K562 (cell line): Measurements from ENCODE around the gene CPSF4L. TPM values are rescaled to one million over a fixed set of nuclear protein-coding genes. Genes with fewer than 3 reads are reported as not detected.
A peak's percentile ranks its signal among the peaks of the same experiment; 100 is the strongest.

ENCODE experiments used
- ETS1 ChIP-seq: conservative IDR thresholded peaks from 2 replicates; pipeline ENCODE4 v1.6.1; 2011; ENCODE audit warnings: low read depth, mild to moderate bottlenecking, low read length; ENCODE audit not compliant: control insufficient read depth
- ETV5 ChIP-seq: sonication (generic); formaldehyde crosslinking; IDR thresholded peaks from 2 replicates; pipeline ENCODE4 v1.4.0; 2020; ENCODE audit warnings: low read depth, mild to moderate bottlenecking, missing genetic modification reagents
- KLF13 ChIP-seq: fragments of 450-650 bp; IDR thresholded peaks from 2 replicates; pipeline ENCODE4 v1.6.1; 2016; ENCODE audit warnings: missing genetic modification characterization, low read depth, mild to moderate bottlenecking, missing compliant biosample characterization, moderate library complexity, borderline replicate concordance
- NKRF ChIP-seq: fragments of 450-650 bp; IDR thresholded peaks from 2 replicates; pipeline ENCODE4 v1.6.1; 2016; ENCODE audit warnings: borderline replicate concordance
- NR2C2 ChIP-seq, 2 experiments: fragments of 200-800 bp in 1 of 2; sonication (Bioruptor generic) in 1 of 2; sonication (generic) in 1 of 2; formaldehyde crosslinking in 1 of 2; IDR thresholded peaks; 2 replicates each; pipeline versions ENCODE4 v1.6.1 to v1.8.0; 2016 to 2022; ENCODE audit warnings: mild to moderate bottlenecking in 1 of 2, missing compliant biosample characterization in 1 of 2, missing genetic modification characterization in 1 of 2, missing genetic modification reagents in 1 of 2
- POLR2B ChIP-seq: fragments of 450-650 bp; IDR thresholded peaks from 2 replicates; pipeline ENCODE4 v1.6.1; 2018; ENCODE audit warnings: low read depth; ENCODE audit not compliant: partially characterized antibody
- SMARCA4 ChIP-seq: fragments of 450-650 bp; IDR thresholded peaks from 2 replicates; pipeline ENCODE4 v1.6.1; 2016
- SUPT5H ChIP-seq: fragments of 450-650 bp; IDR thresholded peaks from 2 replicates; pipeline ENCODE4 v1.6.1; 2016
- TFE3 ChIP-seq: fragments of 450-650 bp; formaldehyde crosslinking; IDR thresholded peaks from 2 replicates; pipeline ENCODE4 v1.4.0; 2020; ENCODE audit warnings: mild to moderate bottlenecking, mixed read lengths
- USF1 ChIP-seq: sonication (generic); formaldehyde crosslinking; IDR thresholded peaks from 2 replicates; pipeline ENCODE4 v1.9.0; 2022; ENCODE audit warnings: mild to moderate bottlenecking, missing genetic modification reagents
- VEZF1 ChIP-seq: fragments of 200-800 bp; sonication (Bioruptor generic); IDR thresholded peaks from 2 replicates; pipeline ENCODE4 v1.6.1; 2017; ENCODE audit warnings: missing genetic modification characterization, missing compliant biosample characterization
- YY1 ChIP-seq, 3 experiments: IDR thresholded peaks; 2 replicates each; pipeline ENCODE4 v1.6.1; 2011; ENCODE audit warnings: low read length in 2 of 3, mild to moderate bottlenecking in 2 of 3, moderate library complexity in 2 of 3, borderline replicate concordance in 1 of 3, control low read depth in 1 of 3, low read depth in 1 of 3; ENCODE audit not compliant: insufficient read depth in 3 of 3, insufficient replicate concordance in 2 of 3, control insufficient read depth in 1 of 3, insufficient read length in 1 of 3; ENCODE audit errors: extremely low read depth in 1 of 3
- ZBTB2 ChIP-seq: fragments of 450-650 bp; IDR thresholded peaks from 2 replicates; pipeline ENCODE4 v1.6.1; 2016; ENCODE audit warnings: antibody characterized with exemption
- ZNF395 ChIP-seq: fragments of 200-800 bp; sonication (Bioruptor generic); IDR thresholded peaks from 2 replicates; pipeline ENCODE4 v1.6.1; 2017; ENCODE audit warnings: missing genetic modification characterization, missing compliant biosample characterization
- polyA plus RNA-seq, 8 experiments: library from polyadenylated mRNA; depleted of rRNA in 4 of 8; stranded (reverse) in 5 of 8; unstranded in 3 of 8; fragments of >200 nt; fragmentation: Nextera tagmentation in 2 of 8; fragmentation: Illumina TruSeq in 1 of 8; extraction: Ambion mirVana in 2 of 8; extraction: Trizol in 1 of 8; gene quantifications; 2 replicates each; pipeline versions ENCODE4 v1.2.1 to v1.2.3, GENCODE V29; 2011 to 2014; ENCODE audit warnings: inconsistent platforms in 1 of 8, missing spikeins in 1 of 8
- total RNA-seq, 7 experiments: library from RNA; depleted of rRNA in 6 of 7; stranded (reverse); fragments of >200 nt in 6 of 7; fragmentation: Illumina TruSeq in 2 of 7; extraction: Trizol in 2 of 7; gene quantifications; 2 replicates each; pipeline versions ENCODE4 v1.2.1 to v1.2.3, GENCODE V29; 2011 to 2021; ENCODE audit warnings: low replicate concordance in 1 of 7

The CPSF4L gene
- total and polyA plus RNA-seq, 9 of the 15 experiments (the other 6 are each of a cell fraction or from before 2014, with no cell fraction given) = not detected

GRCh38 chr17:73231841-73232586 is 29.7 kb downstream of the CPSF4L start (continued):
- peak in 1 of 3 experiments; percentile 51 for TF ChIP-seq YY1 (IDR thresholded peaks at IDR 0.05; ENCODE audit: borderline replicate concordance in 1 of 3, control insufficient read depth in 1 of 3, extremely low read depth in 1 of 3, insufficient read depth in 3 of 3, insufficient read length in 1 of 3, insufficient replicate concordance in 2 of 3, low read depth in 1 of 3, low read length in 2 of 3)
- peak; percentile 92 for TF ChIP-seq ZBTB2
- peak; percentile 93 for TF ChIP-seq ETV5 (CRISPR knock-in tag)
- peak; percentile 60; the same call in 1 of the 2 replicates for TF ChIP-seq ETS1
- 0 out of 2 replicates have a peak, but pooled peaks have one; percentile 64 for TF ChIP-seq NR2C2 (CRISPR knock-in tag; IDR thresholded peaks at IDR 0.05)
- no peak for TF ChIP-seq NR2C2 (tag; IDR thresholded peaks at IDR 0.05)
- no peak for TF ChIP-seq TFE3 (CRISPR knock-in tag)
- no peak for TF ChIP-seq USF1 (CRISPR knock-in tag)
- peak; percentile 28; the same call in 1 of the 2 replicates for TF ChIP-seq KLF13
- no peak for TF ChIP-seq SMARCA4
- peak; percentile 80 for TF ChIP-seq SUPT5H
- TF ChIP-seq VEZF1 = peak; percentile 90
- peak; percentile 65 for TF ChIP-seq POLR2B
- TF ChIP-seq NKRF = 0 out of 2 replicates have a peak, but pooled peaks have one; percentile 57
- no peak for TF ChIP-seq ZNF395 (CRISPR knock-in tag)
